GM19324 (cell line): ENCODE measurements around the gene TRIM60.
"Not testable (repeated sequence)": the region's sequence is repeated elsewhere in the genome, so short reads cannot be mapped to it uniquely, and the experiment has no call there.

ENCODE experiments used
- ATAC-seq: cut with Tn5 transposase; IDR thresholded peaks from one replicate; pipeline ENCODE4 v1.9.1; 2021; ENCODE audit warnings: mild to moderate bottlenecking, moderate library complexity; ENCODE audit not compliant: unreplicated experiment, low FRiP score

TRIM60 gene

GRCh38 chr4:165031436-165032211, at the start of gene TRIM60:
TRIM60 (plus strand) TSS chr4:165031999; CDS start chr4:165040073, 8,074 bp downstream.
- ATAC-seq, result no peak

GRCh38 chr4:164989471-164989870, 42.3 kb upstream of the TRIM60 start:
- ATAC-seq, result no peak

DNA sequence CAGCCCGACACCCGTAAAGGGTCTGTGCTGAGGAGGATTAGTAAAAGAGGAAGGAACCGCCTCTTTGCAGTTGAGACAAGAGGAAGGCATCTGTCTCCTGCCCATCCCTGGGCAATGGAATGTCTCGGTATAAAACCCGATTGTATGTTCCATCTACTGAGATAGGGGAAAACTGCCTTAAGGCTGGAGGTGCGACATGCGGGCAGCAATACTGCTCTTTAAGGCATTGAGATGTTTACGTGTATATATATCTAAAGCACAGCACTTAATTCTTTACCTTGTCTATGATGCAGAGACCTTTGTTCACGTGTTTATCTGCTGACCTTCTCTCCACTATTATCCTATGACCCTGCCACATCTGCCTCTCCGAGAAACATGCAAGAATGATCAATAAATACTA, 41.0 kb upstream of the TRIM60 start:
- ATAC-seq, result not testable (repeated sequence)

DNA sequence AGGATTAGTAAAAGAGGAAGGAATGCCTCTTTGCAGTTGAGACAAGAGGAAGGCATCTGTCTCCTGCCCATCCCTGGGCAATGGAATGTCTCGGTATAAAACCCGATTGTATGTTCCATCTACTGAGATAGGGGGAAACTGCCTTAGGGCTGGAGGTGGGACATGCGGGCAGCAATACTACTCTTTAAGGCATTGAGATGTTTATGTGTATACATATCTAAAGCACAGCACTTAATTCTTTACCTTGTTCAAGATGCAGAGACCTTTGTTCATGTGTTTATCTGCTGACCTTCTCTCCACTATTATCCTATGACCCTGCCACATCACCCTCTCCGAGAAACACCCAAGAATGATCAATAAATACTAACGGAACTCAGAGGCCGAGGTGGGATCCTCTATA, 35.7 kb upstream of the TRIM60 start:
- ATAC-seq, result not testable (repeated sequence)

DNA sequence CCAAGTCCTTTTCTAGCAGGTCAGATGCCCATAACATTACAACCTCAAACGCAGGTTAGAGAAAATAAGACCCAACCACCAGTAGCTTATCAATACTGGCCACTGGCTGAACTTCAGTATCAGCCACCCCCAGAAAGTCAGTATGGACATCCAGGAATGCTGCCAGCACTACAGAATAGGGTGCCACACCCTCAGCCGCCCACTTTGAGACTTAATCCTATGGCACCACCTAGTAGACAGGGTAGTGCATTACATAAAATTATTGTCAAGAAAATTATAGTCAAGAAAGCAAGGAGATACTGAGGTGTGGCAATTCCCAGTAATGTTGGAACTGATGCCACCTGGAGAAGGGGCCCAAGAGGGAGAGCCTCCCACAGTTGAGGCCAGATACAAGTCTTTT, 34.5 kb upstream of the TRIM60 start:
- no peak for ATAC-seq

DNA sequence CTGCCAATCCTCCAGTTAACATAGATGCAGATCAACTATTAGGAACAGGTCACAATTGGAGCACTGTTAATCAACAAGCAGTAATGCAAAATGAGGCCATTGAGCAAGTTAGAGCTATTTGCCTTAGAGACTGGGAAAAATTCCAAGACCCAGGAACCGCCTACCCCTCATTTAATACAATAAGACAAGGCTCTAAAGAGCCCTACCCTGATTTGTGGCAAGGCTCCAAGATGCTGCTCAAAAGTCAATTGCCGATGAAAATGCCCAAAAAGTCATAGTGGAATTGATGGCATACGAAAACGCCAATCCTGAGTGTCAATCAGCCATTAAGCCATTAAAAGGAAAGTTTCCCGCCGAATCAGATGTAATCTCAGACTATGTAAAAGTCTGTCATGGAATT, 33.9 kb upstream of the TRIM60 start:
- ATAC-seq, result no peak

DNA sequence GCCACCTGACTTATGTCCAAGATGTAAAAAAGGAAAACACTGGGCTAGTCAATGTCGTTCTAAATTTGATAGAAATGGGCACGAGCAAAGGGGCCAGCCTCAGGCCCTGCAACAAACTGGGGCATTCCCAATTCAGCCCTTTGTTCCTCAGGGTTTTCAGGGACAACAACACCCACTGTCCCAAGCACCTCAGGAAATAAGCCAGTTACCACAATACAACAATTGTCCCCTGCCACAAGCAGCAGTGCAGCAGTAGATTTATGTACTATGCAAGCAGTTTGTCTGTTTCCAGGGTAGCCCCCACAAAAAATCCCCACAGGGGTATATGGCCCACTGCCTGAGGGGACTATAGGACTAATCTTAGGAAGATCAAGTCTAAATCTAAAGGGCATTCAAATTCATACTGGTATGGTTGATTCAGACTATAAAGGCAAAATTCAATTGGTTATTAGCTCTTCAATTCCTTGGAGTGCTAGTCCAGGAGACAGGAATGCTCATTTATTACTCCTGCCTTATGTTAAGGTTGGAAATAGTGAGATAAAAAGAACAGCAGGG, 33.2 kb upstream of the TRIM60 start:
- not testable (repeated sequence) for ATAC-seq

DNA sequence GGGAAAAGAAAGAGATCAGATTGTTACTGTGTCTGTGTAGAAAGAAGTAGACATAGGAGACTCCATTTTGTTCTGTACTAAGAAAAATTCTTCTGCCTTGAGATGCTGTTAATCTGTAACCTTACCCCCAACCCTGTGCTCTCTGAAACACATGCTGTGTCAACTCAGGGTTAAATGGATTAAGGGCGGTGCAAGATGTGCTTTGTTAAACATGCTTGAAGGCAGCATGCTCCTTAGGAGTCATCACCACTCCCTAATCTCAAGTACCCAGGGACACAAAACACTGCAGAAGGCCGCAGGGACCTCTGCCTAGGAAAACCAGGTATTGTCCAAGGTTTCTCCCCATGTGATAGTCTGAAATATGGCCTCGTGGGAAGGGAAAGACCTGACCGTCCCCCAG, 29.8 kb upstream of the TRIM60 start:
- not testable (repeated sequence) for ATAC-seq

- ATAC-seq, result no peak
Observed at GRCh38 chr4:165005352-165005925, 26.4 kb upstream of the TRIM60 start.

- no peak for ATAC-seq
Observed at GRCh38 chr4:165006456-165006855, 25.3 kb upstream of the TRIM60 start.

DNA sequence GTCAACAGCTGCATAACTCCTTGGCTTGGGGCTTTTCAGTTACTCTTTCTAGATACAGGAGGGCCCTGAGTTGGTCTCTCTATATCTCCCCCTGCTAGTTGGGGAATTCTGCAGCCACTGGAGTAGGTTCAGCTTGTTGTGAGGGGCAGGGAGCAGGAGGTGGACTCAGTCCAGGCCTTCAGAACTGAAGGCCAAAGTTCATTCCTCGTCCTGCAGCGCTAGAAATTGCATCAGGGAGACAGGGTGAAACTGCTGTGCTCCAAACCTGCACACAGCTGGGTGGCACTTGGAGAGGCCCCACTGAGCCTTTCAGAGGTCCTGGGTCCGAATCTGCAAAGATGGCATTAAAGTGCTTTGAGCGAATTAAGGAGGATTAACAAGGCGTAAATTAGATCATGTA, 24.9 kb upstream of the TRIM60 start:
- ATAC-seq, result no peak

GRCh38 chr4:165009493-165010227, 22.1 kb upstream of the TRIM60 start:
- no peak for ATAC-seq

DNA sequence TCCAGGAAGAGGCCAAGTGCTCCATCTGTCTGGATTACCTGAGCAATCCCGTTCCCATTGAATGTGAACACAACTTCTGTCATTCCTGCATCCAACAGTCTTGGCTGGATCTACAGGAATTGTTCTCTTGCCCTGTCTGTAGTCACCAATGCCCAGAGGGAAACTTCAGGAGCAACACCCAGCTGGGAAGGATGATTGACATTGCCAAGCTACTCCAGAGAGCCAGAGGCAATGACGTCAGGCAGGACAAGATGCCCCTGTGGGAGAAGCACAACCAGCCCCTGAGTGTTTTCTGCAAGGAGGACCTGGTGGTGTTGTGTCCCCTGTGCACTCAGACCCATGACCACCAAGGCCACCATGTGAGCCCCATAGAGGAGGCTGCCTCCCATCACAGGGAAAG, 21.3 kb upstream of the TRIM60 start:
- no peak for ATAC-seq

DNA sequence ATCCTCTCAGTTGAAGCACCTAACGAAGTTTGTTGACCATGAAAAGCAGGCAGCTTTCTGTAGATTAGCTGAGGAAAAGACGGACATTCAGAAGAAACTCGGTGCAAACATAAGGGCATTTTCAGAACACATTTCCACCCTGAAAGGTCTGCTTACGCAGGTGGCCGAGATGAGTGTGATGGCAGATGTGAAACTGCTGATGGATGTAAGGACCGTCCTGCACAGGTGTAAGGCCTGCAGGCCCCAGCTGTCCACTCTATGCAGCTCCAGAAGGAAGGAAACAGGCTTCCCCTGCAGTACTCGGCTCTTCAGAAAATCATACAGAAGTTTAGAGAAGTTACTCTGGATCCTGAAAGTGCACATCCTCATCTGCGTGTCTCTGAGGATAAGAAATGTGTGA, 20.8 kb upstream of the TRIM60 start:
- ATAC-seq, result no peak

DNA sequence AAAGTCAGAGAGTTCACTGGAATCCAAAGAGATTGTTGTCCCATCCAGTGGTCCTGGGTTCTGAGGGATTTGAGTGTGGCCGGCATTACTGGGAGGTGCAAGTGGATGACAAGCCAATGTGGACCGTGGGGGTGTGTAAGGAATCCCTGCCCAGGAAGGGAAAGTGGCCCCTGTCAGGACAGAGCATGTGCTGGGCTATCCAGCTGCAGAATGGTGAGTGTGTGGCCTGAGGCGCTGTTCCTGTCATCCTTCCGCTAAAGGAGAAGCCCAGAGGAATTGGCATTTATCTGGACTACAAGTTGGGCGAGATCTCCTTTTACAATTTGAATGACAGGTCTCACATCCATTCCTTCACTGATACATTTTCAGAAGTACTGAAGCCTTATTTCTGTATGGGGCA, 20.4 kb upstream of the TRIM60 start:
- no peak for ATAC-seq

DNA sequence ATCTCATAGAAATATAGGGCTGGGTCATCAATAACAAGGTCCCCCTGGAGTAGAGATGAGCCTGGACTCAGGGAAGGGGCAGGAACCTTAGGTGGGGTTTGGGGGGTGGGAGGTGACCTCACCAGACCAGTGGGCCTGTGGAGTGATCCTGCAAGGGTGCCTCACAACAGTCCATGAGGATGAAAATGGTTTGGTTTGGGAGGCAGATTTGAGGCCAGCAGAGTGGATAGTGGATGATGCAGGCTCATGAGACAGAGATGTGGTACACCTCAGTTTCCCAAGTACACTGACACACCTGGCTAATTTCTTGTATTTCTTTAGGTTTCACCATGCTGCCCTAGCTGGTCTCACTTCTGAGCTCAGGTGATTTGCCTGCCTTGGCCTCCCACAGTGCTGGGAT, 18.1 kb upstream of the TRIM60 start:
- no peak for ATAC-seq

GRCh38 chr4:165016971-165017370, 14.8 kb upstream of the TRIM60 start:
- ATAC-seq, result peak; percentile 54

DNA sequence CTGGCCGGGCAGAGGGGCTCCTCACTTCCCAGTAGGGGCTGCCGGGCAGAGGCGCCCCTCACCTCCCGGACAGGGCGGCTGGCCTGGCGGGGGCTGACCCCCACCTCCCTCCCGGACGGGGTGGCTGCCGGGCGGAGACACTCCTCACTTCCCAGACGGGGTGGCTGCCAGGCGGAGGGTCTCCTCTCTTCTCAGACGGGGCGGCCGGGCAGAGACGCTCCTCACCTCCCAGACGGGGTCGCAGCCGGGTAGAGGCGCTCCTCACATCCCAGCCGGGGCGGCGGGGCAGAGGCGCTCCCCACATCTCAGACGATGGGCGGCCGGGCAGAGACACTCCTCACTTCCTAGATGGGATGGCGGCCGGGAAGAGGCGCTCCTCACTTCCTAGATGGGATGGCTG, 11.8 kb upstream of the TRIM60 start:
- ATAC-seq, result not testable (repeated sequence)

- not testable (repeated sequence) for ATAC-seq
Observed at GRCh38 chr4:165025782-165026181, 6.0 kb upstream of the TRIM60 start.

DNA sequence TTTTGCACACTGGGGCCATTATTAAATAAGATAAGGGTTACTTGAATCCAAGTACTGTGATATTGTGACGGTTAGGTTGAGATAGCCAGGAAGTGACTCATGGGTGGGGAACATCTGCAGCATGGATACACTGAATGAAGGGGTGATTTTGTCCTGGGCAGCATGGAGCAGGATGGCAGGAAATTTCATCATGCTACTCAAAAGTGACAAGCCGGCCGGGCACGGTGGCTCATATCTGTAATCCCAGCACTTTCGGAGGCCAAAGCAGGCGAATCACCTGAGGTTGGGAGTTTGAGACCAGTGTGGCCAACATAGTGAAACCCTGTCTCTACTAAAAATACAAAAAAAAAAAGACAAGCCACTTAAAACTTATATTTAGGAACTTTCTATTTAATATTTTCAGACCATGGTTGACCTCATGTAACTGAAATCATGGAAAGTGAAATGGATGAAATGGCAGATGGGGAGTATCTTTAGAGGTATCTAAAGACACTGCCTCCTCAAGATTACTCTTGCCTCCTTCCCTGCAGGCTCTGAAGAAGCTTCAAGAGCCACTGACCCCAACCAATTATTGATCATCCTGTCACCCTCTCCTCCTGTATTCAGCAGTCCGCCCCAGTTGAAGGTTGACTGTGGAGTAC, 3.9 kb upstream of the TRIM60 start:
- no peak for ATAC-seq

GRCh38 chr4:165048170-165048569, 16.4 kb downstream of the TRIM60 start:
- ATAC-seq, result no peak
